ENCODE results near the gene PTPN5.
A peak's percentile ranks its signal among the peaks of the same experiment; 100 is the strongest.

PTPN5 gene

DNA sequence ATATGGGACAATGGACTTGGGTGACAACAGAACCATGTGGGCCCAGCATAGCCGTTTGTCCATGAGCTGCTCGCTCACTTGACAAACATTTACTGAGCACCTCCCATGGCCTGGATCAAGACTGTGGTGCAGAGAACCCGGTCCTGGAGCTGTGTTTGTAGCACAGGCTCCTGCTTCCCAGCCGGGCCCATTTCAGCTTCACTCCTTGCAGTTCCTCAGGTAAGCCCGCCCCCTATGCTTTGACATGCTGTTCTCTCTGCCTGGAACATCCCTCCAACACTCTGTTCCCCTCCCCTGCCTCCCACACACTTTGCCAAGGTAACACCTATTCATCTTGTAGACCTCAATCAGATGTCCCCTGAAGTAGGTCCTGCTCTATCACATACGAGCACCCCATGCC, 46.3 kb downstream of the PTPN5 start:
- H3K27ac ChIP-seq, result no peak overlapping the region
- DNase-seq (ENCODE audit: low read depth, low spot score), result no peak

DNA sequence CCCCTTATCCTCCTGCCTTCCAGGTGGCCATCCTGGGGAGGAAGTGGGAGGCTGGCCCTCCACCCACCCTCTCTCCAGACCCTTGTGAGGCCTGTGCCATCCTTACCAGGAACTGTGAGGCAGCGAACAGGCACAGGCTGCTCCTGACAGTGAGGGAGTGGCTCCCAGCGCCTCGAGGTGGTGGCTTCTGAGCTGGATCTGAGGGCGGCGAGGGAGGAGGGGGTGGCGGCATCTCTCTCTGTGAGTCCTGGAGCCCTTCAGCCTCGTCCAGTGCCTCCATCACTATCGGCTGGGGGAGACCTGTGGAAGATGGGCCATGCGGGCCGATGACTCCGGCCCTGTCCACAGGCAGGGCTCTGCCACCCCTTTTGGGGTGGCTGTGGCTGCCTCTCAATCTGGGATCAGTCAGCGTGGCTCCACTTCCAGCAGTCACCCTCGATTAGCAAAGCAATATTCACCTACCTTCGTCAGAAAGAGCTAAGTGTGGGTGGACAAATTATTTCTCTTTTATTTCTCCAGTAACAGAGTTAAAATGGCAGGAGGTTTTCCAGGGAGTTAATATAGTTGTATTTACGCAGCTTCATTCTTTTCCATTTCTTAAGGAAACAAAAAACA, 47.6 kb downstream of the PTPN5 start:
- no peak for DNase-seq (ENCODE audit: low read depth, low spot score)
- no peak overlapping the region for H3K27ac ChIP-seq

GRCh38 chr11:18743365-18743764, 48.2 kb downstream of the PTPN5 start:
- no peak overlapping the region for H3K27ac ChIP-seq
- DNase-seq (ENCODE audit: low read depth, low spot score), result no peak

DNA sequence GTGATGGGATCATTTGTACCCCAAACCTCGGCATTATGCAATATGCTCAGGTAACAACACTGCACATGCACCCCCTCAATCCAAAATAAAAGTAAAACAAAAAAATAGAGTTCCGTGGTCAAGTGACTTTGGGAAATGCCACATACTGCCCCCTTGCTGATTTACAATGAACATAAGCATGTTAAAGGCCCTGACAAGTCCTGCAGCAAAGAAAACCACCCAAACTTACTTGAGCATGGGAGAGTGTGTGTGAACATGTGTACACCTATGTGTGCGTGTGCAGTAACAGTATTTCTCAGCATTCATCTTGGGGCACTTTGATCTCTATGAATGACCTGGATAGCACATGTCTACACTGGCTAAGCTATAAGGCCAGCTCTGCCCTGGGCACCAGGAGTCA, 49.8 kb downstream of the PTPN5 start:
- no peak for DNase-seq (ENCODE audit: low read depth, low spot score)
- H3K27ac ChIP-seq, result no peak overlapping the region

DNA sequence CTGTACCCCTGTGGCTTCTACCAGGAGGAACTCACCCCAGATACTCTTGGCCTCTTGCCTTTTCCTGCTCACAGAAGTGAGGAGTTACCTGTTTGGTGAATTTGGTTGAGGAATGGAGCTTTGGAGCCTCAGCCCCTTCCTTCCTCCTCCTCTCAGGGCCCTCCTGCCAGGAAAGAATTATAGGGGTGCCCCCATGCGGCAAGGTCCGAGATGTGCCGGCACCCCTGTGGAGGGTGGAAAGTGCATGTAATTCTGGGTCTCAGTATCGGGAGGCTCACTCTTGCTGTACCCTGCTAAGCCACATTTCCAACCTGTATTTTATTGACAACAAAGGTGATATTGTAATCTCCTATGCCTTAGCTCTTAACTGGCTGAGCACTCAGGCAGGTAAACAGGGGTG, 51.9 kb downstream of the PTPN5 start:
- no peak for DNase-seq (ENCODE audit: low read depth, low spot score)

DNA sequence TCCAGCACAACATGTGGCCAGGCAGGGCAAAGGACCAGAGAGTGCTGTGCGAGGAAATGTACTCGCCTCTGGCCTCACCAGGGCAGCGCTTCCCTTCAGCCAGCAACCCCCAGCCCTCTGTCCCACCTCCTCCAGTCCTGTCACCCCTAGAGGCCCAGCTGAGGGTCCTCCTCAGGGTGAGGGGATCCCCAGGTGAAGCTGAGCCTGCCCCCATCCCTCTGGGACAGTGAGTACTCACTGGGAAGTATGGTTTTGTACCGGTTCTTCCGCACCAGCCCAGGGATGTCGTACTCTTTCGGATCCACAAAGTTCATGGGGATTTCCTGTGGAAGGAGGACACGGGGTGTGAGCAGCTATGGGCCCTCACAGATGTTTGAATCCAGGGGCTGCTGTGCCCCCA, 54.0 kb downstream of the PTPN5 start:
- H3K27ac ChIP-seq, result no peak overlapping the region
- no peak for DNase-seq (ENCODE audit: low read depth, low spot score)

More for the DNA sequence above, 51.9 kb downstream of the PTPN5 start:
- no peak overlapping the region for H3K27ac ChIP-seq

GRCh38 chr11:18736590-18737148, 54.9 kb downstream of the PTPN5 start:
- no peak overlapping the region for H3K27ac ChIP-seq
- DNase-seq (ENCODE audit: low read depth, low spot score), result no peak

DNA sequence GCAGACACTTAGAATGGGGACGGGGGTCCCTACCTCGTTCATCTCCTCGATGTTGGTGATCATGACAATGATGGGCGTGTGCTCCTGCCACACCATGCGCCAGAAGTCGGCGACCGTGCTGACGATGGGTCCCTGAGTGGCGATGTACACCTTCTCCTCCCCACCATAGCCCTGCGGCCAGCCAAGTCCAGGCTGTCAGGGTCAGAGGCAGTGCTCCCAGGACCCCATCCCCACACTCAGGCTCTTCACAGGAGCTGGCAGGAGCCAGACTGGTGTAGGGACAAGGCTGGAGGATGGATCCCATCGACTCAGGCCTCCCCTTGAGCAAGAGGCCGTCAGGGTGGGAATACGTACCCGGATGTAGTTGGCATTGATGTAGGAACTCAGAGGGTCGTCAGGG, 58.4 kb downstream of the PTPN5 start:
- DNase-seq (ENCODE audit: low read depth, low spot score), result no peak
- no peak overlapping the region for H3K27ac ChIP-seq

GRCh38 chr11:18731949-18732821, 59.4 kb downstream of the PTPN5 start:
- no peak for DNase-seq (ENCODE audit: low read depth, low spot score)
- no peak overlapping the region for H3K27ac ChIP-seq

- no peak for DNase-seq (ENCODE audit: low read depth, low spot score)
- H3K27ac ChIP-seq, result no peak overlapping the region
Observed at GRCh38 chr11:18731441-18731840, 60.2 kb downstream of the PTPN5 start.

DNA sequence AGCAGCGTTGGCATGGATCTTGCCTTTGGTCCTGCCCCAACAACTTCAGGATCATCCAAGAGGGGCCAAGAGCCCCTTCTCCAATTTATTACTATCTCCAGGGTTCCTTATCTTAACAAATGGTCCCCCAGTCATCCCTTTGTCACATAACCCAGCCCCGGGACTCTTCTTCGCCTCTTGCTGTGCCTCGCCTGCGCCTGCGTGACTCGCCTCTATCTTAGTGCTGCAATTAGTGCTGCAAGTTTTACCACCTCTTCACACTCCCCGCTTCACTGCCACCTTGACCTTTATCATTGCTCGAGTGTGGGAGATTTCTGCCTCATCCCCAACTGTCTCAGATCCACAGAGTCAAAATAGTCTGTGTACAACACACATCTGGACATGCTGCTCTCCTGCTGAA, 61.6 kb downstream of the PTPN5 start:
- no peak for DNase-seq (ENCODE audit: low read depth, low spot score)

DNA sequence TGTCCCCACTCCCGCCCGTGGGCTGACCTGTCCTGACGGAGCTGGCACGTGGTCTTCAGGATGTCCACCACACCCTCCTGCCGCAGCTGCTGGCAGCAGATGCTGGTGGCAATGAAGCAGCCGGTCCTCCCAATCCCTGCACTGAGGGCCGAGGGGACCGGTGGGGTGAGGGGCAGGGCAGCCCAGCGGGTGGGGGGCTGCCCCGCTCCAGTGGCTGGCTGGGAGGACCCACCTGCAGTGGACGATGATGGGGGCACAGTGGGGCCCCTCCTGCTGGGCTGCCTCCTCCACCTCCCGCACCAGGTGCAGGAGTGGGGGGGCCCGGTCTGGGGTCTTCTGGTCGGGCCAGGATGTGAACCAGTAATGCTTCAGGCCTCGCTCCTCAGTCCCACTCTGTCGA, 62.2 kb downstream of the PTPN5 start:
- H3K27ac ChIP-seq, result no peak overlapping the region
- DNase-seq (ENCODE audit: low read depth, low spot score), result no peak

More for the DNA sequence above, 61.6 kb downstream of the PTPN5 start:
- no peak overlapping the region for H3K27ac ChIP-seq

- no peak overlapping the region for H3K27ac ChIP-seq
- no peak for DNase-seq (ENCODE audit: low read depth, low spot score)
Observed at GRCh38 chr11:18728658-18729057, 62.9 kb downstream of the PTPN5 start.

GRCh38 chr11:18727479-18728236, 63.9 kb downstream of the PTPN5 start:
- no peak overlapping the region for H3K27ac ChIP-seq
- DNase-seq (ENCODE audit: low read depth, low spot score), result no peak

DNA sequence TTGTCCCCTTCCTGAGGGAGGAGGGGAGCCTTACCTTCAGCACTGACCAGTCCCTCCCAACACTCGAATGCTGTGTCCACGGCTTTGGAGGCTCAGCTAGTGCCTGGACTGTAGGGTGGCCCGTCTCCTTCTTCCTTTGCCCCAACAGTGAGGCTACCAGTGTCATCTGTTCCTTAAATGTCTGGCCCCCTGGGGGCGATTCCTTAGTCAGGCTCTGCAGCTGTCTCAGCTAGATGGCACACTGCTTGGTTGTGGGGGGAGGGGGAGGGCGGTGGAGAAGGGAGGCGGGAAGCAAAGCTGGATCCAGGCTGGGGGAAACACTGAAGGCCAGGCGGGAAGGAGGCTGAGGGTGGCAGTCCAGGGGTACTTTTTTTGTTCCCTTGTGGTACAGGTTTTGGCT, 65.6 kb downstream of the PTPN5 start, which contains the start of gene IGSF22:
TSS of gene IGSF22 (minus strand) at position 149 of the 400 bp plus-strand sequence. CDS start 1,952 bp downstream, outside the sequence.
- DNase-seq (ENCODE audit: low read depth, low spot score), result no peak
- no peak within 1 kb of the TSS for H3K27ac ChIP-seq

- H3K27ac ChIP-seq, result no peak overlapping the region
- no peak for DNase-seq (ENCODE audit: low read depth, low spot score)
Observed at GRCh38 chr11:18723991-18724390, 67.6 kb downstream of the PTPN5 start.

DNA sequence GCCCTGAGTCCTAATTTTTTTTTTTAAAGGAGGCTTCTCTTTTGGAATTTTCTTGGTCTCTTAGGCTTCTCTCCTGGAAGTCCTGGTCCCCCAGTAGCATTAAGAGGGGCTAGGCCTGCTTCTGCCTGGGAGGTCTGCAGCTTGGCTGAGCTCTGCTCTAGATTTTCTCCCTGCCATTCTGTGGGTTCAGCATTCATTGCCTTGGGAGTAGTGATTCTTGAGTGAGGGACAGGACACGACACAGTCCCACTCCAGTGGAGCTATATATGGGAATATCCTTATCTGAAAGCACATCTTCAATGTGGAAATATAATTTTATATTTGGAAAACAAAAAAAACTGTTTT, 69.3 kb downstream of the PTPN5 start:
- no peak overlapping the region for H3K27ac ChIP-seq
- DNase-seq (ENCODE audit: low read depth, low spot score), result no peak

DNA sequence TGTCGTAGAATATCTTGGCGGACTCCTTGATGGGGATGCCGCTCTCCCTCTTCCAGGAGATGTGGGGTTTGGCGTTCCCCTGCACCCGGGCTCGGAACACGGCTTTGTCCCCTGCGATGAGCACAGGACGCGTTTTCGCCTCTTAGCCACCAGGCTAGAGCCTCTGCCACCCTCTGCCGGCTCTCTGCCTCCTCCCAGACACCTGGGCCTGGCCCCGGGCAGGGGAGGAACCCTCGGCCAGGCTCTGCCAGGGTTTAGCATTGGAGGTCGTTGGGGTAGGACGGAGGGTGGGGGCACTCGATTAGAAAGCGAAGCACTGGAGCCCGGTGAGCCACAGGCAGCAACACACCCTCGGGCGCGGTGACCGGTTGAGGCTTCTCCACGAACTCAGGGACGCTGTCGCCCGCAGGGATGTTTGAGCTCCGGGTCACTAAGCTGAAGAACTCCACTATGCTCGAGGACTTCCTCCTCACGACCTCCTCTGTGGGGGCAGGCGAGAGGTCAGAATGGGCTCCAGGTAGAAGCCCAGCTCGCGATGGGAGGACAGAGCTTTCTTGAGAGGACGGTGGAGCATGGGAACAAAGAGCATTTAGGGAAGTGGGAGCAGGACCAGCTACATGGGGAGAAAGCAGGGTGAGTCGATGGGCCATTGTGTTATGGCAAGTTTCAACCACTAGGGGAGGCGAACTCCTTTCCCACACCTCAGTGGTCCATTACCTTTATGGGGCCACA, 69.9 kb downstream of the PTPN5 start:
- DNase-seq (ENCODE audit: low read depth, low spot score), result no peak

DNA sequence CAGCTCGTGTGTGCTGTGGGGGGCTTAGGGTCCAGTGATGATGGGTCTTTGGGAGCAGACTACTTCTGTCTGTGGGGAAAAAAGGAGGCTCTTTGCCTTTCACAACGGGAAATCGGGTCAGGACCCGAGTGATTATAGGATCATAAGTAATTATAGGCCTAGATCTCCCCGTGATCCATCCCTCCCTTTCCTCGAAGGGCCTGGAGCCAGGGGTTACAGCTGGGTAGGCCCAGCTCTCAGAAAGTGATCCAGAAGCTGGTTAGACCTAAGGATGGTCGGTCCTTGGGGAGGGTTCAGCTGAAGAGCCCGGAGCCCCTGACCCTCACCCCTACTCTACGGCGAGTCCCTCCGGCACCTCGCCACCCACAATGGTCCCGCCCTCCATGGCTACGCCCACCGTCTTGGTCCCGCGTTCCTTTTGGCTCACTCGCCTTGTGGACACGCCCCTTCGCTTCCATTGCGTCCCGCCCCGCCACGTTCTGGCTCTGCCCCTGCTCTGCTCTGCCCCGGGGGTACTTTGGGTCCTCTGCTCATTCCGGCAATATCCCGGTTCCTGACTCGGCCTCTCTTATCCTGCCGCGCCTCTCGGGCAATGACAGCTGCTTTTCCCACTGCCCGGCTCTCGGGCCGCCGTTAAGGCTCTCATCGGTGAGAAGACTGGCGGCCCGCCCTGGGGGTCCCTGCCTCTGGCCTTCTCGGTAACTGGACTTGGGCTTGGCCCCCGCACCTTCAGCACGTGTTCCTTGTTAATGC, 70.6 kb downstream of the PTPN5 start:
- H3K27ac ChIP-seq, result peak overlapping the region; percentile 45
- DNase-seq (ENCODE audit: low read depth, low spot score), result no peak

More for the DNA sequence above, 69.9 kb downstream of the PTPN5 start:
- peak overlapping the region; percentile 45 for H3K27ac ChIP-seq
